Tibial artery (tissue), 4 donors: Measurements from ENCODE around the gene MCRIP1.

Experiments
- DNase-seq, 2 donors: peaks; one replicate each; pipeline ENCODE4 v3.0.0-alpha.2; 2019
- H3K27ac ChIP-seq, 2 donors: fragments of 200-600 bp; sonication (generic) in 1 of 2; 1 replicate in 1 of 2; 2 replicates in 1 of 2; pipeline ENCODE4 v1.5.1; 2018 to 2019; ENCODE audit warnings: mild to moderate bottlenecking in 1 of 2
- H3K27me3 ChIP-seq, 2 donors: fragments of 200-600 bp; sonication (generic) in 1 of 2; one replicate each; pipeline versions ENCODE4 v1.5.1 to v1.6.0; 2016 to 2019
- H3K36me3 ChIP-seq, 3 donors: fragments of 200-600 bp; sonication (generic) in 2 of 3; one replicate each; pipeline ENCODE4 v1.5.1; 2016 to 2019; ENCODE audit warnings: mild to moderate bottlenecking in 2 of 3
- H3K4me1 ChIP-seq, 4 donors: fragments of 200-600 bp; sonication (generic) in 2 of 4; 1 replicate in 3 of 4; 2 replicates in 1 of 4; pipeline ENCODE4 v1.5.1; 2016 to 2019
- H3K4me3 ChIP-seq, 2 donors: fragments of 200-600 bp; sonication (generic) in 1 of 2; 1 replicate in 1 of 2; 2 replicates in 1 of 2; pipeline ENCODE4 v1.5.1; 2018 to 2019; ENCODE audit warnings: mild to moderate bottlenecking in 2 of 2
- H3K9me3 ChIP-seq, 3 donors: fragments of 200-600 bp; sonication (generic) in 1 of 3; one replicate each; pipeline ENCODE4 v1.5.1; 2016 to 2019
- CTCF ChIP-seq, 2 experiments: fragments of 200-600 bp in 1 of 2; fragments of 450-650 bp in 1 of 2; IDR thresholded peaks; one replicate each; pipeline ENCODE4 v1.5.1; 2017 to 2019; ENCODE audit warnings: antibody characterized with exemption in 2 of 2, mild to moderate bottlenecking in 1 of 2, moderate library complexity in 1 of 2
- intact Hi-C: fragments of 100-400 bp; cut with DNase I; formaldehyde crosslinking; loops from one replicate; pipeline ENCODE4 v1.15.0; 2023; ENCODE audit warnings: low total_unique reads

Gene MCRIP1

GRCh38 chr17:81815646-81815986 lies 17.5 kb downstream of the MCRIP1 start:
- H3K36me3 ChIP-seq = no peaks in the 10 kb centered on the region
- no peak overlapping the region for H3K27ac ChIP-seq
- no peaks in the 10 kb centered on the region for H3K4me1 ChIP-seq
- no peak for DNase-seq
- intact Hi-C loops = no loop called here
- peaks cover 0 to 53% of the 10 kb centered on the region in 2 donors for H3K27me3 ChIP-seq
- TF ChIP-seq CTCF (IDR thresholded peaks at IDR 0.05) = no peak
- no peak overlapping the region for H3K4me3 ChIP-seq
- no peaks in the 10 kb centered on the region for H3K9me3 ChIP-seq

GRCh38 chr17:81814748-81815645 lies 18.1 kb downstream of the MCRIP1 start:
- TF ChIP-seq CTCF (IDR thresholded peaks at IDR 0.05) = no peak
- peaks cover 0 to 59% of the 10 kb centered on the region in 2 donors for H3K27me3 ChIP-seq
- H3K36me3 ChIP-seq = no peaks in the 10 kb centered on the region
- DNase-seq = no peak
- intact Hi-C loops = no loop called here
- H3K4me3 ChIP-seq = no peak overlapping the region
- H3K9me3 ChIP-seq = no peaks in the 10 kb centered on the region
- H3K4me1 ChIP-seq = no peaks in the 10 kb centered on the region
- H3K27ac ChIP-seq = no peak overlapping the region

GRCh38 chr17:81813861-81814683 lies 19.0 kb downstream of the MCRIP1 start:
- no peak for TF ChIP-seq CTCF (IDR thresholded peaks at IDR 0.05)
- Histone ChIP-seq H3K27ac (no peak overlapping the region), H3K9me3 (no peaks in the 10 kb centered on the region), H3K36me3 (no peaks in the 10 kb centered on the region), H3K27me3 (peaks cover 0 to 57% of the 10 kb centered on the region in 2 donors), H3K4me1 (no peaks in the 10 kb centered on the region), H3K4me3 (no peak overlapping the region)
- intact Hi-C loops = no loop called here
- DNase-seq = no peak

- Histone ChIP-seq H3K36me3 (no peaks in the 10 kb centered on the region), H3K9me3 (no peaks in the 10 kb centered on the region), H3K4me1 (no peaks in the 10 kb centered on the region), H3K4me3 (no peak overlapping the region), H3K27me3 (peaks cover 0 to 61% of the 10 kb centered on the region in 2 donors), H3K27ac (no peak overlapping the region)
- no peak for TF ChIP-seq CTCF (IDR thresholded peaks at IDR 0.05)
- intact Hi-C loops = no loop called here
- DNase-seq = no peak
Measured at GRCh38 chr17:81813371-81813684, 19.8 kb downstream of the MCRIP1 start.

GRCh38 chr17:81812571-81813370 lies 20.3 kb downstream of the MCRIP1 start:
- Histone ChIP-seq H3K4me3 (no peak overlapping the region), H3K27ac (no peak overlapping the region), H3K9me3 (no peaks in the 10 kb centered on the region), H3K27me3 (peaks cover 0 to 66% of the 10 kb centered on the region in 2 donors), H3K36me3 (no peaks in the 10 kb centered on the region), H3K4me1 (no peaks in the 10 kb centered on the region)
- DNase-seq = no peak
- intact Hi-C loops = no loop called here
- TF ChIP-seq CTCF (IDR thresholded peaks at IDR 0.05) = no peak
